Measurements from ENCODE around the gene PAPOLB.

- TF ChIP-seq CEBPB (IDR thresholded peaks at IDR 0.05; ENCODE audit: low read depth, low read length) (no peak), CTCF (conservative IDR thresholded peaks at IDR 0.05; ENCODE audit: low read depth, low read length) (no peak), RAD21 (IDR thresholded peaks at IDR 0.05; ENCODE audit: low read length) (no peak), BHLHE40 (IDR thresholded peaks at IDR 0.05; ENCODE audit: low read depth, low read length) (no peak), POLR2A (IDR thresholded peaks at IDR 0.05; ENCODE audit: low read depth, low read length) (no peak), FOS (IDR thresholded peaks at IDR 0.05; ENCODE audit: low read depth, low read length) (no peak), USF2 (IDR thresholded peaks at IDR 0.05; ENCODE audit: low read depth, low read length) (no peak), MXI1 (IDR thresholded peaks at IDR 0.05; ENCODE audit: borderline replicate concordance, low read depth, low read length) (no peak), RCOR1 (IDR thresholded peaks at IDR 0.05; ENCODE audit: insufficient replicate concordance, low read length) (no peak), NFE2L2 (IDR thresholded peaks at IDR 0.05; ENCODE audit: low read depth, low read length) (no peak), CHD1 (IDR thresholded peaks at IDR 0.05; ENCODE audit: low read depth, low read length) (no peak), ELK1 (IDR thresholded peaks at IDR 0.05; ENCODE audit: borderline replicate concordance, low read depth, low read length) (no peak), MAZ (IDR thresholded peaks at IDR 0.05; ENCODE audit: borderline replicate concordance, low read depth, low read length) (no peak), MAFK (IDR thresholded peaks at IDR 0.05; ENCODE audit: low read depth, low read length) (no peak)
Observed at GRCh38 chr7:4880218-4880617, 18.4 kb upstream of the PAPOLB start.
